HG02970 (cell line): ENCODE measurements around the gene ENDOG.
A peak's percentile ranks its signal among the peaks of the same experiment; 100 is the strongest.

Experiments used
- ATAC-seq: cut with Tn5 transposase; IDR thresholded peaks from one replicate; pipeline ENCODE4 v1.9.1; 2021; ENCODE audit warnings: mild to moderate bottlenecking, moderate library complexity, moderate number of reproducible peaks; ENCODE audit not compliant: unreplicated experiment, low FRiP score

Gene ENDOG

DNA sequence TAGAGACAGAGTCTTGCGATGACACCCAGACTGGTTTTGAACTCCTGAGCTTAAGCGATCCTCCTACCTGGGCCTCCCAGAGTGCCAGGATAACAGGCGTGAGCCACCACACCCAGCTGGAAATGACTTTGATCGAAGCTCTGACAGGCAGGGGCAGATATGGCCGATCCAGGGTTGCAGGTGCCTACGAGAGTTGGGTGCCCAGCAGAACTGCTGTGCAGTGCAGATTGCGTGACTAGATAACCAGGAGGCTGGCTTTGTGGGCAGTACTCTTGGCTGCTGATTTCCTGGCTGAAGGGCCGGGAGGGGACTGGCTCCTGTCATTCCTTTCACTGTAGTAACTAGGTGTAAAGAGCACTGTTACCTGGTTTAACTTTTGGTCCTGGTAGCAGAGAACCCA, 19.4 kb upstream of the ENDOG start:
- ATAC-seq: no peak

DNA sequence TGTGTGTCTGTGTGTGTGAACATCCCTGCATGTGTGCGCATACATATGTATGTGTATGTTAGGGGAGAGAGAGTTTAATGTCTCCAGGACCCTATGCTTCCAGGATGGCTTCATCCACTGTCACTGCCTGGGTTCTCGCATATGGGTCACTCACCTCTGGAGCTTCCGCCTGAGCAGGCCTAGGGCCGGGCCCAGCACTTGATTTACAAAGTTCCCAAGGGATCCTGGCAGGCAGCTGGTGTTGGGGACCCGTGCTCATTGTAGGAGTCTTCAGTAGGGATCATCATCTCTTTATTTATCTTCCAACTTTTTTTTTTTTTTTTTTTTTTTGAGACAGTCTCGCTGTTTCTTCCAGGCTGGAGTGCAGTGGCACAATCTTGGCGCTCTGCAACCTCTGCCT, 18.2 kb upstream of the ENDOG start:
- no peak for ATAC-seq

DNA sequence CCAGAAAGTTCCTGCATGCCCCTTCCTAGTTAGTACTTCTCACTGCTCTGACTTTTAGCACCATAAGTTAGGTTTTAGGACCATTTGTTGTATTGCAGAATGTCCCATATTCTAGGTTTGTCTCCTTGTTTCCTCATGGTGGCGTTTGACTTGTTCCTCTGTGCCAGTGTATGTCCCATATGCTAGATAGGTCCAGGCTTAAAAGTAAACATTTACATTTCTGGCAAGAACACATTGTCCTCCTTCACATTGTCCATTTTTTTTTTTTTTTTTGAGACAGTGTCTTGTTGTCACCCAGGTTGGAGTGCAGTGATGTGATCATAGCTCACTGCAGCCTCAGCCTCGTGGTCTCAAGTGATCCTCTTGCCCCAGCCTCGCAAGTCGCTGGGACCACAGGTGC, 15.8 kb upstream of the ENDOG start:
- no peak for ATAC-seq

DNA sequence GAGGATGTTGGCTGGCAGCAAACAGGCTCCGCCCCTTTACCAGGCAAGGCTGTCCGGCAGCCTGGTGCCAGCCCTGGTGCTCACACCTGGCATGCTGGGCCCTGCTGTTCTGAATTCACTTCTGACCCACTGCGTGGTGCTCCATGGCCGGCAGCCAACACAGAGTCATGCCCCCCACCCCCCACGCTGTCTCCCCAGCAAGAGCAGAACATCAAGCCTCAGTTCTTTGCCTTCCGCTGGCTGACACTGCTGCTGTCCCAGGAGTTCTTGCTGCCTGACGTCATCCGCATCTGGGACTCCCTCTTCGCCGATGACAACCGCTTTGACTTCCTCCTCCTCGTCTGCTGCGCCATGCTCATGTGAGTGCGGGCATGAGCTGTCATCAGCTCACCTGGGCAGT, 12.6 kb upstream of the ENDOG start:
- ATAC-seq: no peak

DNA sequence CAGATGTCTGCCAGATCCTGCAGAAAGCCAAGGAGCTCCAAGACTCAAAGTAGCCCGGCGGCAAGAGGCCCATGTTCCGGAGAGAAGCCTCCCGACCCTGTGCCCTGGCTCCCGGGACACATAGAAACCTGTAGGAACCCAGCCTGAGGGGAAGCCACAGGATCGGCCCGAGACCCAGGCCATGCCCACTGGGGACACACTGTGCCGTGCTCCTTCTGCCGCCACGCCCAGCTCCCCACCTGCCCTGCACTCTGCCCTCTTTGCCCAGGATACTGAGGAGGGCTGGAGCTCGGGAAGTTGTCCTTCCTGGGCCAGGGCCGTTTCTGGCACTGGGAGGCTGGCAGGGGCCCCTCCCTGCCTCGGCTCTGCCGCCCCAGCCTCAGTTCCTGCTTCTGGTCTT, 10.5 kb upstream of the ENDOG start:
- no peak for ATAC-seq

DNA sequence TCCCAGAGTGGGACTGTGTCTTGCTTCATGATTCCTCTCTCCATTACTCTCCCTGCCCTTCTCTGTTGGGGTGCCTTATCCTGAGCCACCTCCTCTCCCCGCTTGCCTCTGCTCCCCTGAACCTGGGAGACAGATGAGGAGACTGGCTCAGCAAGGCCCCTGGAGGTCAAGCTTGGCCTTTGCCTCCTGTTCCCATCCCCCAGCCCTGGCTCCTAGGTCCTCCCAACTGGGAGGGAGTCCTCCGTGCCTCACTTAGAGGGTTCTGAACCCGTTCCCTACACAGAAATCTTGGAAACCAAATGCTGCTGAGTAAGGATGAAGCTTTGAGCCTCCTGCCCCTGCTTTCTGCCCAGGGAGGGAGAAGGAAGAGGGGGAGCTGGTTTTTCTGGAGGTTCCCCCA, 9.8 kb upstream of the ENDOG start:
- no peak for ATAC-seq

DNA sequence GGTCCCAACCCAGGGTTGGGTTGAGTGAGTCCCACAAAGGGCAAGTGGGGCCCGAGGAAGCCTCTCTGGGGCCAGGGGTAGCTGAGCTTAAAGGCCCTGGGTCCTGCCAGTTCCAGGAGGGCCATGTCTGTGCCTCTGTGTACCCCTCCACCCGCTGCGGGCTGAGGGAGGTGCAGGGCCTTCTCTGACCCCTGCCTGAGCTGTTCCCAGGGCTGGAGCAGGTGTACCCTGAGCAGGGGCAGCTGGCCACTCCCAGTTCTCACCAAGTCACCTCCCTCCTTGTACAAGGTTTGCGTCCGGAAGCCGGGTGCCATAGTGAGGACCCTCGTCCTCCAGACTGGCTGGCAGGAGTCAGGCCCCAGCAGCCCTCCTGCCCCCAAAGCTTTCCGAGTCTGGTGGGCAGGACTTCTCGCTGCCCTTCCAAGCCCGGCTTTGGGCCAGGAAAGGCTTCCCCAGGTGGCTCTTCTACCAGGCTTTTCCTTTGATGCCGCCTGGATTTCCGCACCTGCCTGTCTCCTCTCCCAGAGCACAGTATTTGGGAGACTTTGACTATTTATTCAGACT, 9.2 kb upstream of the ENDOG start:
- no peak for ATAC-seq

DNA sequence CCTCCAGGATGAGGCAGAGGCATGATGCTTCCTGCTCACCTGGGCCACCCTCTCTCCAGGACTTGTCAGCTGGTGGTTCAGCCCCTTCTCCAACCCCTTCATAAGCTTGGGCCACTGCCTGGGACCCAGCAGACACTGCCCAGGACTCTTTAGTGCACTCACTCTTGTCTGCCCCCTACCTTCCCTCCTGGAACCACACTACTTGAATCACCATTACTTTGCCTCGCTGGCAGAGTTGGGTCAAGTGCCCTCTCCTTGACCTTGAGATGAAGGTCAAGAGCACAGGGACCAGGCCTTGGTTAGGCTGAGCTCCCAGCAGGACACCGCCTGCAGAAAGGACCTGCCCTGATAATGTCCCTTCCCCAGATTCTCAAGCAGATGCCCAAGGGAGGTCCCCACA, 8.5 kb upstream of the ENDOG start:
- ATAC-seq: no peak

DNA sequence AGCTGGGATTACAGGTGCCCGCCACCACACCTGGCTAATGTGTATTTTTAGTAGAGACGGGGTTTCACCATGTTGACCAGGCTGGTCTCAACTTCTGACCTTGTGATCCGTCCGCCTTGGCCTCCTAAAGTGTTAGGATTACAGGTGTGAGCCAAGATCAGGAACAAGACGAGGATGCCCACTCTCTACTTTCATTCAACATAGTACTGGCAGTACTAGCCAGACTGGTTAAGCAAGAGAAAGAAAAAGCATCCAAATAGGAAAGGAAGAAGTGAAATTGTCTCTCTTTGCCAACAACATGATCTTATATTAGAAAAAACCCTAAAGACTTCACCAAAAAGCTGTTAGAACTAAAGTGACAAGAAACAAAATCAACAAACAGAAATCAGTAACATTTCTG, 7.4 kb upstream of the ENDOG start:
- no peak for ATAC-seq

DNA sequence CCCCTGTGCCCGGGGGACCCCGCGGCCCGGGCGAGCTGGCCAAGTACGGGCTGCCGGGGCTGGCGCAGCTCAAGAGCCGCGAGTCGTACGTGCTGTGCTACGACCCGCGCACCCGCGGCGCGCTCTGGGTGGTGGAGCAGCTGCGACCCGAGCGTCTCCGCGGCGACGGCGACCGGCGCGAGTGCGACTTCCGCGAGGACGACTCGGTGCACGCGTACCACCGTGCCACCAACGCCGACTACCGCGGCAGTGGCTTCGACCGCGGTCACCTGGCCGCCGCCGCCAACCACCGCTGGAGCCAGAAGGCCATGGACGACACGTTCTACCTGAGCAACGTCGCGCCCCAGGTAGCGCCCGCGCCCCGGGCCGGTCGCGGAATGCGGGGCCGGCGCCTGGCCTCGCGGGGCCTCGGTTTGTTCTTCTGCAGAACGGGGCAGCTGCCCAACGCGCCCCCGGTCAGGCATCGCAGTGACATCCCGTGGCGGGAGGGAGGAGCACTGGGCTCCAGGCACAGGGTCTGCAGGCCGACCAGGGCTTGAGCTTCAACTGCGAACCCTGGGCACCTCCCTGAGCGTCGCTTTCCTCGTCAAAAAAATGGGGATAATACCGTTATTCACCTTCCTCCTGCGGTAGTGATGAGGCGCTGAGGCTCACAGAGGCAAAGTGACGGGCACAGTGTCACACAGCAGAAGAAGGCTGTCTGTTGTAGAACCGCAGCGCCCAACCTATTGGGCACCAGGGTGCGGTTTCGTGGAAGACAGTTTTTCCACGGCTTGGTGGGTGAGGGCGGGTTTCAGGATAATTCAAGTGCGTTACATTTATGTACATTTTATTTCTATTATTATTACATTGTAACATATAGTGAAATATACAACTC, 777 bp downstream of the ENDOG start:
- peak; percentile 25 for ATAC-seq

DNA sequence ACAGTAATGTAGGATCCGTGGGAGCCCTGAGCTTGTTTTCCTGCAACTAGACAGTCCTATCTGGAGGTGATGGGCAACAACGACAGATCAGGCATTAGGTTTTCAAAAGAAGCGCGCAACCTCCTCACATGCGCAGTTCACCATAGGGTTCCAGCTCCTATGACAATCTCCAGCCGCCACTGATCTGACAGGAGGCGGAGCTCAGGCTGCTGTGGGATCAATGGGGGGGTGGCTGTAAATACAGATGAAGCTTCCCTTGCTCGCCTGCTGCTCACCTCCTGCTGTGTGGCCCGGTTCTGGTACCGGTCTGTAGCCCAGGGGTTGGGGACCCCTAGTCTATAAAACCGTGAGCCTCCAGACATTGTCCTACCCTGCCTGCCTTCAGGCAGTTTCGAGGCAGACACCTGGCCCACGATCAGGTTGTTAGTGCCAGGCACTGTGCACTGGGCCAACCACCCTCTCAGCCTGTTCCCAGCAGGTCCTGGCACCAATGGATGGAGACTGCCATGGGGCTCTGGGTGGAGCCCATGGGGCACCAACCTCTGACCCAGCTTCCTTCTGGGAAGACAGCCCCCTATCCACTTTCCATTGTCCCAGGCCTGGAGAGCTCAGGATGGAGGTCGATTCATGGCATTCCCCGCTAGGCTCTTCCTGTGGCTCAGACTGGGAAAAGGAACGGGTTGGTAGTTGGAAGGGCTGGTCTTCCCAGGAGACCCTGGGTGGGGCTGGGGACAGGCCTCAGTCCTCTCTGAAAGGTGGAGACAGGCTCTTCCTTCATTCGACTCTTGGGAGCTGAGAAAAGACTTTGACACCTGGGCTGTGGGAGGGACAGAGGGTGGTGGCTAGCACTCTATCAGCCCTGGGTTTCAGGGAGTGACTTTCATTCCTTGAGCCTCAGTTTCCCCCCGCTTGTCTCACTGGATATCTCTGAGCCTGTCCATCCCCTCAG, 1.7 kb downstream of the ENDOG start:
- ATAC-seq: no peak

DNA sequence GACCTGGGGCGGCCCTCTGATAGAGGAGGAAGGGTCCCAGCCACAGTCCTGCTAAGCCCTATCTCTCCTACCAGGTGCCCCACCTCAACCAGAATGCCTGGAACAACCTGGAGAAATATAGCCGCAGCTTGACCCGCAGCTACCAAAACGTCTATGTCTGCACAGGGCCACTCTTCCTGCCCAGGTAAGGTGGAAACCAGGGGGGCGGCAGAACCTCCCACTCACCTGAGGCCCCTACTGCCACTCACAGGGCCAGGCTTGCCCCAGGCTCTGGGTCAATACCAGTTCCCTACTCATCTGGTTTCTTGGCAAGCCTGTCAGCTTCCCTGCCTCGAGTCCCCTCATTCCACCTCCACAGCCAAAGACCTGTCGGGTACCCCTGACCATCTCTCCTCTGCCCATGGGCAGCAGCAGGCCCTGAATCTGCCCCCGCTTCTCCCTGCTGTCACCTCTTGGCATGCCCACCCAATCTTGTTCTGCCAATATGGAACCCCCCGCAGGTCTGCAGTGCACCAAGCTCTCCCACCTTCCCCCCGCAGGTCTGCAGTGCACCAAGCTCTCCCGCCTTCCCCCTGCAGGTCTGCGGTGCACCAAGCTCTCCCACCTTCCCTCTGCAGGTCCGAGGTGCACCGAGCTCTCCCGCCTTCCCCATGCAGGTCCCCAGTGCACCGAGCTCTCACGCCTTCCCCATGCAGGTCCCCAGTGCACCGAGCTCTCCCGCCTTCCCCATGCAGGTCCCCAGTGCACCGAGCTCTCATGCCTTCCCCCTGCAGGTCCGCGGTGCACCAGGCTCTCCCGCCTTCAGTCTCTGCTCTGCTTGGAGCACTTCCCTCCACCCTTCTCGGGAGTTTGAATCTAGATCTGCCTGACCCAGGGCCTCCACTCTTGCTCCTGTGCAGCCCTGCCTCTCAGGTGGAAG, 2.6 kb downstream of the ENDOG start:
- ATAC-seq: no peak

DNA sequence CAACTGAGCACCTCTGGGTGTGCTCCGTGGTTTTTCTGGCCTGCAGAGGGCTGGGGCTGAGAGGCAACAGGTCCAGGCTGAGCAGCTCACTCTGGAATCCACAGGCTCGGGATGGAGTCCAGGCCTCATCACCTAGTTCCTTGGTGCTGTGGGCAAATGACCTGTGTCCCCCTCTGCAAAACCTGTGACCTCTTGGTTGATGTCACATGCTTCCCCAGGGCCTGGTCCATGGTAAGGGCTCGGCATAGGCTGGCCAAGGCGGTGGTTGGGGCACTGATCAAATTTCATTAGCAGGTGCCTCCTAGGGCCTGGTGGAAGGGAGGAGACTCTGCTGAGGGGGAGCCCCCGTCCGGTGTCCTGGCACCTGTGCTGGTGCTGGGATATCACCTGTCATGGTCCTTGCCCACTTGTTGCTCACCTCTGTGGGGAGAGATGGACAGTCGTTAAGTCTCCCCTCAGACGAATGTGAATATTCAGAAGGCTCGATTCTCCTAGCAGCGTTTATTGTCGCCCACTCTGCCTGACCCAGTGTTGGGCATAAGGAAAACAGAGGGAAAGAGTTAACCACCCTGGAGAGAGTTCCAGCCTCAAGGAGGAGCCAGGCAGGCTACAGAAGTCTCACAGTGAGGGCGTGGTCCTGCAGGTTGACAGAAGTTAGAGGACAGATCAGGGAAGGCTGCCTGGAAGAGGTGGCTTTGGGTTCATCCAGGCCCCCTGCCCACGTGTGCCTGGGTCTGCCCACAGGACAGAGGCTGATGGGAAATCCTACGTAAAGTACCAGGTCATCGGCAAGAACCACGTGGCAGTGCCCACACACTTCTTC, 3.5 kb downstream of the ENDOG start:
- ATAC-seq: no peak

DNA sequence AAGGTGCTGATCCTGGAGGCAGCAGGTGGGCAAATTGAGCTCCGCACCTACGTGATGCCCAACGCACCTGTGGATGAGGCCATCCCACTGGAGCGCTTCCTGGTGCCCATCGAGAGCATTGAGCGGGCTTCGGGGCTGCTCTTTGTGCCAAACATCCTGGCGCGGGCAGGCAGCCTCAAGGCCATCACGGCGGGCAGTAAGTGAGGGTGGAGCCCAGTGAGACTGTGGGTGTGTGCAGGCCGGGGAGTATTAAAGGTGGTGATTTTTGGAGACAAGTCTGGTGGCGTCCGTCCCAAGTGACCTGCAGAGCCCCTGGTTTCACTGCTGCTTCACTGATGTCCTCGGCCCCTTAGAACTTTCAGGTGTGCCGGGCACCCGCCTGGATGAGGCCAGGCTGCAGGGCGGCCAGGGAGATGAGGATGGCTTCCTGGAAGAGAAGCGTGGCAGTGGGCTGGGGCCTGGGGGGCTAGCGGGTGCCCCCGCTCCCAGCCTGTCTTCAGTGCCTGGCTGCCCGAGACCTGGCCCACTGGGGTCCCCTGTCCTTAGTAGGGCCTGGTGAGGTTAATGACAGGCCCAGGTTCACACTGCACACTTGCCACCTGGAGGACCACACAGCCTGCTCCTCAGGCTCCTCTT, 4.2 kb downstream of the ENDOG start:
- ATAC-seq: no peak

DNA sequence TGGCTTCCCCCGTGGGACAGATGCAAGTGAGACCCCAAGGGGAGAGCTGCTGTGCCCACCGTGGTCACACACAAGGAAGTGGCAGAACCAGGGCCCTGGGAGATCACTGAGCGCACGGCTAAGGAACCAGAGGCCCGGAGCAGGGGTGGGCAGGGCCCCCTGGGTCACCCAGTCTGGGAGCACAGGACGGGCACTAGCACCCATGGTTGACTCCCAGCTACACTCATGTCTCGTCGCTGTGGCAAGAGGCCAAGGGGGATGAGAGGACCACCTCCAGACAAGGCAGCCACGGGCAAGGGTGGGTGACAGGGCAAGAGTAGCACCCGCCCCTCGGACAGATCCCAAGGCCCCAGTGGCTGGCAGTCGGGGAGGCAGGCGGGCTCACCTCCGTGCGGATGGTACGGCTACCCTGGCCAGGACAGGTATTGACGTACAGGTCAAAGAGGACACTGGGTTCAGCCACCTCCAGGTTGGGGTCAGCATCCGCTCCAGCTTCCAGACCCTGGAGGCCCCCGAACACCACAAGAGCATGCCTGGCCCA, 5.1 kb downstream of the ENDOG start:
- no peak for ATAC-seq

DNA sequence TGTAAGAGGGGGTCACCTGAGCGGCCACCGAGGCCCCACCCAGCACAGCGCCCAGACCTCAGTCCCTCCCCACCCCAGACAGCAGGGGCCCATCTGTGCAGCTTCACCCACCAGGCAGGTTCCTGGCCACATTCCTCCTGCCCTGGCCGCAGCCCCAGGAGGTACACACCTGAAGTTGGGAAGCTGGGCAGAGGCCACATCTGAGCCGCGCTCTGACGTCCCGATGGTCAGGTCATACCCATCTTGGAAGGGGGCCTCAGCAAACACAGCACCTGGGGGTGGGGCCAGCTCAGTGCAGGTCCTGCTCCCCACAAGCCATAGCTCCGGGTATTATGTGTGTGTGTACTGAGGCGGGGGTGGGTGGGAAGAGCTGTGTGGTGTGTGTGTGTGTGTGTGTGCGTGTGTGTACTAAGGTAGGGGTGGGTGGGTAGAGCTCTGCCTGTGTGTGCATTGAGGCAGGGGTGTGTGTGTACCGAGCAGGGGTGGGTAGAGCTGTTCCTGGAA, 5.7 kb downstream of the ENDOG start:
- no peak for ATAC-seq

DNA sequence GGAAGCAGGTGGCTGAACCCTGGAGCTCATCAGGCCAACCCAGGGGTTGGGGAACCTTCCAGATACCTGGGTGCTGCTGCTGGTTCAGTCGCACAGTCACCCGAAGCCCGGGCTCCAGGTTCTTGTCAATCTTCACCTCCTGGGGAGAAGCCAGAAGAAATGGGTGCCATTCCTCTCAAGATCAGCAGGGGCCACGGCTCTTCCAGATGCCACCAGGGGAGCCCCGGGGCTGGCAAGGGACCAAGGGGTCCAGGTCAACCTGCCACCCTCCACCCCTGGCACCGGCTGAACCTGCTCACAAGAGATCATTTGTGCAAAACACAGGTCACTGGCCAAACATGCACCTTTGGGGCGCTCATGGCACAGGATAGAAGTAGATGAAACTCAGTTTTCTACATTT, 6.6 kb downstream of the ENDOG start:
- ATAC-seq: no peak

DNA sequence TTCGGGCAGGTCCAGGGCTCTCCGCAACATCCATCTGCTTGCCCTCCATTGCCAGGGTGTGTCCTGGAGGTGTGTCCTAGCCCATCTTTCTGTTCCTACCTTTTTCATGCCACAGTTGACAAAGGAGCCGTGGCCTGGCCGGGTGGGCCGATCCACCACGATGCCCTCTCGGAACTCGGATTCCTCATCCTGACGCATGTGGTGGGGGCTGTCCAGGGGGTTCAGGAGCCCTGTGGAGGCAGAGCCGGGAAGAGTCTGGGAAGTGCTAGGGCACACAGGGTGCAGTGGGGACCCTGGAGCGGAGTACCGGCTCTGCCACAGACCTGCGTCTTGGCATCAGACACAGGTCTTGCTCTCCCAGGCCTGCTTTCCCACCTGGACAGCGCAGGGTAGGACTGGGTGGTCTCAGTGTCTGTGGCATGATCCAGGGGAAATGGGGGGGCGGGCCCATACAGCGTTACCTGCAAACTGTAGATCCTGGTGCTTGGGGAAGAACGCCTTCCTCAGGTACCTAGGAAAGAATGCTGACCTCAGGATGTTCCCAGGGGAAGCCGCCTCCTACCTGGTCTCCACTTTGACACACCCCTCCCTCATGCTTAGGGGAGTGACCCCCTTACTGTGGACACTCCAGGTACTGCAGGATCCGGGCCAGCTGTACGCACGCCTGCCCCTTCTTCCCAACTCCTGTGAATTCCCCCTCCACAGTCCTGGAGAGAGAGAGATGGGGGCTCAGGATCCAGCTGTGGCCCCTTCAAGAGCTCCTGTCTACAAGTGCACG, 7.8 kb downstream of the ENDOG start:
- no peak for ATAC-seq
